Uterus (tissue), 4 donors: ENCODE results near the gene HDGFL3. TPM values are rescaled to one million over a fixed set of nuclear protein-coding genes. Genes with fewer than 3 reads are reported as not detected.
A peak's percentile ranks its signal among the peaks of the same experiment; 100 is the strongest.

ENCODE experiments used
- DNase-seq, 2 donors: peaks; one replicate each; pipeline ENCODE4 v3.0.0-alpha.2; 2019 to 2020
- H3K27ac ChIP-seq, 2 donors: fragments of 200-600 bp; sonication (generic); 1 replicate in 1 of 2; 2 replicates in 1 of 2; pipeline ENCODE4 v1.5.1; 2016 to 2018
- H3K27me3 ChIP-seq, 2 donors: fragments of 200-600 bp; sonication (generic); one replicate each; pipeline ENCODE4 v1.5.1; 2018 to 2019; ENCODE audit warnings: control low read depth in 1 of 2
- H3K36me3 ChIP-seq, 2 donors: fragments of 200-600 bp; sonication (generic); one replicate each; pipeline ENCODE4 v1.5.1; 2019; ENCODE audit warnings: control low read depth in 1 of 2
- H3K4me1 ChIP-seq, 2 donors: fragments of 200-600 bp; sonication (generic); one replicate each; pipeline ENCODE4 v1.5.1; 2018 to 2019; ENCODE audit warnings: control low read depth in 1 of 2
- H3K4me3 ChIP-seq, 2 donors: fragments of 200-600 bp; sonication (generic); 1 replicate in 1 of 2; 2 replicates in 1 of 2; pipeline ENCODE4 v1.5.1; 2018 to 2019; ENCODE audit warnings: mild to moderate bottlenecking in 1 of 2
- H3K9me3 ChIP-seq, 2 donors: fragments of 200-600 bp; sonication (generic); one replicate each; pipeline ENCODE4 v1.5.1; 2019; ENCODE audit warnings: control low read depth in 1 of 2
- CTCF ChIP-seq, 4 experiments: fragments of 200-600 bp in 2 of 4; fragments of 450-650 bp in 2 of 4; sonication (generic) in 2 of 4; IDR thresholded peaks; one replicate each; pipeline ENCODE4 v1.5.1; 2016 to 2019; ENCODE audit warnings: antibody characterized with exemption in 4 of 4, mild to moderate bottlenecking in 2 of 4, moderate library complexity in 1 of 4
- POLR2A ChIP-seq, 2 donors: fragments of 450-650 bp; IDR thresholded peaks; one replicate each; pipeline ENCODE4 v1.6.1; 2016; ENCODE audit warnings: antibody characterized with exemption in 2 of 2, mild to moderate bottlenecking in 1 of 2, moderate library complexity in 1 of 2
- intact Hi-C: fragments of 100-400 bp; cut with DNase I; formaldehyde crosslinking; loops from one replicate; pipeline ENCODE4 v1.15.1; 2023; ENCODE audit warnings: low total_unique reads
- total RNA-seq, 4 donors: library from RNA; depleted of rRNA in 3 of 4; stranded (reverse); fragments of >200 nt in 3 of 4; gene quantifications; one replicate each; pipeline versions ENCODE4 v1.1.0 to v1.2.4, GENCODE V29; 2014 to 2023
- donor health status: DM: yes; HTN: yes; CAD: no.

Gene HDGFL3
- total RNA-seq, 4 donors from 2014 or later, result 12.8 to 70.9 (median 38.1) TPM

- TF ChIP-seq CTCF (IDR thresholded peaks at IDR 0.05) (no peak), POLR2A (IDR thresholded peaks at IDR 0.05) (no peak)
- DNase-seq, result no peak
- Histone ChIP-seq H3K4me1 (peaks cover 0 to 10% of the 10 kb centered on the region in 2 donors), H3K4me3 (no peak overlapping the region), H3K36me3 (no peaks in the 10 kb centered on the region), H3K9me3 (no peaks in the 10 kb centered on the region), H3K27me3 (no peaks in the 10 kb centered on the region), H3K27ac (no peak overlapping the region)
- intact Hi-C loops, result no loop called here
These were observed 98.1 kb downstream of the HDGFL3 start for GRCh38 chr15:83109532-83109931.

- peak overlapping the region; percentile 5 to 30 for H3K27ac ChIP-seq
- no peak overlapping the region for H3K4me3 ChIP-seq
- no peaks in the 10 kb centered on the region for H3K9me3 ChIP-seq
- TF ChIP-seq CTCF (IDR thresholded peaks at IDR 0.05), result no peak
- no peak for TF ChIP-seq POLR2A (IDR thresholded peaks at IDR 0.05)
- DNase-seq, result peak; percentile 15 to 39
- intact Hi-C loops, result no loop called here
- no peaks in the 10 kb centered on the region for H3K36me3 ChIP-seq
- no peaks in the 10 kb centered on the region for H3K27me3 ChIP-seq
- H3K4me1 ChIP-seq, result peaks cover 0 to 10% of the 10 kb centered on the region in 2 donors
These were observed 99.1 kb downstream of the HDGFL3 start for GRCh38 chr15:83108266-83109219.

GRCh38 chr15:83107841-83108181, 99.8 kb downstream of the HDGFL3 start:
- Histone ChIP-seq H3K4me3 (peak overlapping the region; percentile 15 to 24), H3K4me1 (peaks cover 0 to 10% of the 10 kb centered on the region in 2 donors), H3K36me3 (no peaks in the 10 kb centered on the region), H3K27ac (peak overlapping the region; percentile 5 to 30), H3K27me3 (no peaks in the 10 kb centered on the region), H3K9me3 (no peaks in the 10 kb centered on the region)
- DNase-seq, result no peak
- intact Hi-C loops, result no loop called here
- no peak for TF ChIP-seq CTCF (IDR thresholded peaks at IDR 0.05)
- TF ChIP-seq POLR2A (IDR thresholded peaks at IDR 0.05), result no peak

- Histone ChIP-seq H3K27ac (peak within 1 kb of the TSS; percentile 5 to 30), H3K4me1 (peaks cover 0 to 10% of the 10 kb centered on the region in 2 donors), H3K27me3 (no peaks in the 10 kb centered on the region), H3K36me3 (no peaks in the 10 kb centered on the region), H3K4me3 (peak within 1 kb of the TSS; percentile 15 to 24), H3K9me3 (no peaks in the 10 kb centered on the region)
- TF ChIP-seq CTCF (IDR thresholded peaks at IDR 0.05) (no peak), POLR2A (IDR thresholded peaks at IDR 0.05) (no peak)
- intact Hi-C loops, result no loop called here
- DNase-seq, result no peak
These were observed 100.4 kb downstream of the HDGFL3 start, which contains the start of gene TM6SF1 for GRCh38 chr15:83106994-83107840. TM6SF1 (plus strand) TSS chr15:83107645; CDS start chr15:83107681, 36 bp downstream.
